HG02938 (cell line): ENCODE results near the gene SMOC1.

Experiments used
- ATAC-seq: cut with Tn5 transposase; IDR thresholded peaks from one replicate; pipeline ENCODE4 v1.9.1; 2021; ENCODE audit warnings: mild to moderate bottlenecking, moderate library complexity; ENCODE audit not compliant: unreplicated experiment

SMOC1 gene

DNA sequence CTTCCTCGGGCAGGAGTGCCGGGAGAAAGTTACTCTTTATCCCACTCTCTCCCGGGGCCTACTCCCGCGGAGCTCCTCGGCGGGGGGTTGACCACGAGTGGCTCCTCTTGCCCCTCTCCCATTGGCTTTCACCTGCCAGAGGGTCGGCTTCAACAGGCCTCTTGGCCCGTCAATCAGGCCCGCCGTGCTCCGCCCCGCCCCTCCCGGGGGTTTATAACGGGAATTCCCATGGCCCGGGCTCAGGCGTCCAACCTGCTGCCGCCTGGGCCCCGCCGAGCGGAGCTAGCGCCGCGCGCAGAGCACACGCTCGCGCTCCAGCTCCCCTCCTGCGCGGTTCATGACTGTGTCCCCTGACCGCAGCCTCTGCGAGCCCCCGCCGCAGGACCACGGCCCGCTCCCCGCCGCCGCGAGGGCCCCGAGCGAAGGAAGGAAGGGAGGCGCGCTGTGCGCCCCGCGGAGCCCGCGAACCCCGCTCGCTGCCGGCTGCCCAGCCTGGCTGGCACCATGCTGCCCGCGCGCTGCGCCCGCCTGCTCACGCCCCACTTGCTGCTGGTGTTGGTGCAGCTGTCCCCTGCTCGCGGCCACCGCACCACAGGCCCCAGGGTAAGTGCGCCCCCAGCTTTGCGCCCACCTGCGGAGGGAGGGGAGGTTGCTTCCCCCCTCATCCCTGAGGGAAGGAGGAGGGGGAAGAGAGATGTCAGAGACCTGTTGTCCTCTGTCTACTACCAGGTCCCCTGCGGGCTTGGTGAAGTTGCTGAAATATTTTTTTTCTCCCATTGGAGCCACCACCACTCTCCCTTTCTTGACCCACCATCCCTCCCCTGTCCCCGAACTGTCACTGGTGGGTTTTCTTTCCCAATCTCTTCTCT, at the start of gene SMOC1:
Gene SMOC1 (plus strand): TSS at position 242 of the 869 bp plus-strand sequence. CDS start 263 bp downstream, at position 505.
- no peak for ATAC-seq

DNA sequence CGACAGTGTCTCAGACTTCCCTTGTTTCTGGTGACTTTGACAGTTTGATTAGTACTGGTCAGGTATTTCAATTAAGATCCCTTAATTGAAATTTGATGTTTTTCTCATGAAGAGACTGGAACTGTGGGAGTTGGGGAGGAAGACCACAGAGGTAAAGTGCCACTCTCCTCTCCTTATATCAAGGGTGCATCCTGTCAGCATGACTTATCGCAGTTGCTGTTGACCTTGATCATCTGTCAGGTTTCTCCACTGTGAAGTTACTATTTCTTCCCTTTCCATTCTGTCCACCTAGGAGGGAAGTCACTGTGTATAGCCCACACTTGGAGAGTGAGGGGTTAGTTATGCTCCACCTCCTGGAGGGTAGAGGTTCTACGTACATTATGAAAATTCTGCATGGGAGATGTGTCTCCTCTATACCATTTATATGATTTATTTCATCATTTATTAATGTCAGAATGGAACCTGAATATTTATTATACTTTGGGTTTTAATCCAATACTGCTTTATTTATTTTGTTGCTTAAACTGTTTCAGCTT, 40.3 kb upstream of the SMOC1 start:
- no peak for ATAC-seq

DNA sequence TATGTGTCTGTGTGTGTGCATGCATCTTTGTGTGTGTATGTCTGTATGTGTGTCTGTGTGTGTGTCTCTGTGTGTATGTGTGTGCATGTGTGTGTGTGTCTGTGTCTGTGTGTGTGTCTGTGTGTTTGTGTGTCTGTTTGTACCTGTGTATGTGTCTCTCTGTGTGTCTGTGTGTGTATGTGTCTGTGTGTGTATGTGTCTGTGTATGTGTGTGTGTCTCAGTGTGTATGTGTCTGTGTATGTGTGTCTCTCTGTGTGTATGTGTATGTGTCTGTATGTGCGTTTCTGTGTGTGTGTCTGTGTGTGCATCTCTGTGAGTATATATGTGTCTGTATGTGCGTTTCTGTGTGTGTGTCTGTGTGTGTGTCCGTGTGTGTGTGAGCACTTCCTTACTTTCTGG, 39.6 kb upstream of the SMOC1 start:
- ATAC-seq: no peak

GRCh38 chr14:69841656-69842055, 37.6 kb upstream of the SMOC1 start:
- no peak for ATAC-seq

- ATAC-seq: no peak
These were observed 36.4 kb upstream of the SMOC1 start for GRCh38 chr14:69842686-69843420.

DNA sequence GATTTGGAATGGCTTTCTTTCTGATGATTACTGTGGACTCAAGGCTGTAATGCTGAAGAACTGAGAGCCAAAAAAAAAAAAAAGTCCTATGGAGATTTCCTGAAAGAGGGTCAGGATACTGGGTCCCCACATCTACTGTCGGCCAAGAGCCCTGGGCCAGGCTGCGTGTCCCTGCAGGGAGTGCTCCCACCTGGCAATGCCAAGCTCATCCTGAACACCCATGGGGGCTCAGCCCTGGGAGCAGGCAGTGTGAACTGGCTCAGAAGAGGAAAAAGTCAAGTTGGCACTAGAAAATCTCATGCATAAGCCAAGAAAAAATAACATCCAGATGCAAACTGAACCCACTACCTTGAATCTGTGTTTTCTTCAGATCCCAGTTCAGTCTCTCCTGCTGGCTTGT, 35.0 kb upstream of the SMOC1 start:
- no peak for ATAC-seq

DNA sequence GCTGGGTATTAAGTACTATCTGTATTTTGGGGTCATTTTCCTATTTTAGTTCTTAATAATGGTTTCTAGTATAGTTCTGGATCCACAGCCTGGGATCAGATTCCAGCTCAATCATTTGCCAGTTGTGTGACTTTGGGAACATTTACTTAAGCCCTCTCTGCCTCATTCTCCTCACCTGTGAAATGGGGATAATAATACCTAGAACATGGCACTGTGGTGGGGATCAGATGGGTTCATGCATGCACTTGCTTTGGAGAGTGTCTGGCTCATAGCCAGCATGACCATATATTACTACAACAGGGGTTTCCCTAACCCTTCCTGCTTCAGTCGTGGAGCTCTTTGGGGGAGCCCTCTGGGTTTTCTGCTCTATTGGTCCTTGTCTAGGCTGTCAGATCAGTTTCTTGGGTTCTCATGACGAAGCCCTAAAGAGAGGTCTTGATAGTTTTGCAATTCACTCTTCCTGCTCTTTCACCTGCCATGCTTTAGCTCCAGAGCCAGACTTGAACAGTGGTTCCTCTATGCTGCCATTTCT, 34.1 kb upstream of the SMOC1 start:
- ATAC-seq: no peak

- ATAC-seq: no peak
These were observed 33.4 kb upstream of the SMOC1 start for GRCh38 chr14:69845787-69846186.

DNA sequence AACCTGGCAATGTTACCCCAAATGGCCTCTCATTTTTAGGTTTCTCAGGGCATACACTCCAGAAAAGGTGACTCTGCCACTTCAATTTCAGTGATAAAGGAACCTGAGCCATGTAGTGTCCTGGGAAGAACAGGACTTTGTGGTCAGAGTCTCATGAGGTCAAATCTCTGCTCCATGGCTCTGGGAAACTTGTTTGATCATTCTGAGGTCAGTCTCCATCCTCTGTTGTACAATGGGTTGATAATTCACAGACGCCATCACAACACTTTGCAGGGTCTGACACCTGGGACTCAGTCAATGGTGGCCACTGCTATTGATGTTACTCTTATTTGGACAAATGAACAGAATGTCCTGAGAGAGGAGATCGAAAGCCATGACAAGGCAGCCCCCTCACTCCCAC, 31.1 kb upstream of the SMOC1 start:
- ATAC-seq: no peak

DNA sequence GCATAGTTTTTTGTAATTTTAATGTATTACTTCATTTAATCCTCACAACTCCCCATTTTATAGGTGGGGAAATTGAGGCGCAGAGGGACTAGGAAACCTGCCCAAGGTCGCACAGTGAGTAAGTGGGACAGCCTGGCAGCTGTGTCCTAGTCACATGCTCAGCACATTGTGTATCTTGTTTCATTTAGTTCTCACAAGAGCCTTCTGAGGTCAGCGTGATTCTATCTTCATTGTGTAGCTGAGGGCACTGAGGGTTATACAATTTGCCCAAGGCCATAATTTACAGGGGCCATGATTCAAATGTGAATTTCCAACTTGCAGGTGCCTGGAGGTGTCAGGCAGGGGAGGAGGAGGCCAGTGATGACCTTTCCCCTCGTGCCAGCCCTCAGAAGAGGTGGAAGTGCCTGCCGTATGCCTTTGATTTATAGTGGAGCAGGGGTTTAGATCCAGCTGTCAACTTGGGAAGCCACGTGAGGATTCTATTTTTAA, 30.3 kb upstream of the SMOC1 start:
- no peak for ATAC-seq

GRCh38 chr14:69850086-69850735, 29.0 kb upstream of the SMOC1 start:
- no peak for ATAC-seq

- no peak for ATAC-seq
These were observed 28.5 kb upstream of the SMOC1 start for GRCh38 chr14:69850736-69851112.

- no peak for ATAC-seq
These were observed 26.5 kb upstream of the SMOC1 start for GRCh38 chr14:69852531-69853321.

DNA sequence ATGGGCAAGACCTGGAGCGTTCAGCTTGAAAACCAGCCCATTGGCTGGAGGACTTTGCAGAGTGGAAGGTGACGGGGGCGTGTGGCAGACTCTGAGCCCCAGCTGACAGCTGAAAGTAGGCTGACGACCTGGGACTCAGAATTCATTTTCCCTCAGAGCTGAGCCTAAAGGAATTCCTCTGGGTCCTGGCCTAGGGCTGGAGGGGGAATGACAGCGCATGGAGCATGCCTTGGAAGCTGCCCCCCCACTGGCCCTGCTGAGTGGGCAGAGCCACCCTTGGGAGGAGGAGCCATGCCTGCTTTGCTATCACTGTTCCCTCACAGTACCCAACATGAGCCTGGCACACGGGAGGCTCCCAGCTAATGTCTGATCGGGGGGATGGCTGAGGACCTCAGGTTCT, 25.4 kb upstream of the SMOC1 start:
- no peak for ATAC-seq

DNA sequence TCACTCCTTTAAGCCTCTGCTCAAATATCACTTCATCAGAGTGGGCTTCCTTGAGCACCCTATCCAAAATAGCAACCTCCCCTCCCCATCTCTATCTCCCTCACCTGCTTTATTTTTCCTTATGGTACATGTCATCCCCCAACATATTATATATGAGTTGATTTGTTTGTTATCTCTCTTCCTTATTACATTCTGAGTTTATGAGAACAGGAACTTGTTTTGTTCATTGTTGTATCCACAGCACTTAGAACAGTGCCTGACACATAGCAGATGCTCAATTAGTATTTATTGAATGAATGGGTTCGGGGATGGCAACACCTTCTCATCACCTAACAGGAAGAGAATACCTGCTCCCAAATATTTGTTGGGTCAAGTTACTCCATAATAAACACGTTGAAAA, 24.6 kb upstream of the SMOC1 start:
- ATAC-seq: no peak

DNA sequence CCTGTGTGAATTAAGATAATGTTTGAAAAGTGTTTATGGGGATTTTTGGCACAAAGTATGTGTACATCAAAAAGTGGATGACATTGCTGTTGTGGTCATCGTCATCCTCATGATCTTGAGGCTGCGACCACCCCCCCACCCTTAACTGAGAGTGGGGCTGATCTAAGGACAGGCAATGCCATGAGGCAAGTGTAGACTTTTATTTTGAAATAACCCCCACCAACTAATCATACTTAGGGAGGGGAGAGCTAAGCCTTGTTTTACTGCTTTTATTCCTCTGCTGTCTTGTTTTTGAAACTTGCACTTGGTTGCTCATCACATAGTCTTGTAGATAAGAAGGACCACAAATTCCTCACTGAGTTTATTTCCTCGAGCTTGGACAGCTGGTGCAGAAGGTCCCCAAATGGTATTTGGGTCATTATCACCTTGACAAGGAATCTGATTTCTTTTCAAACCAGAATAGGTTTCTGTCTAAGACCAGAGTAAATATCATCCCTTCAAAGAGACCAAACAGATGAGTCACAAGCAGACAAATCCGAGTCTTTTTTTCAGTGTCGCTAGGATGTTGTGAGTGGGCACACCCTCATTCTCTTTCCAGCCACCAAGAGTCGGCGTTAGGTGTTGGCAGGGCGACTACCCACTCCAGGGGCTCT, 23.9 kb upstream of the SMOC1 start:
- ATAC-seq: no peak

DNA sequence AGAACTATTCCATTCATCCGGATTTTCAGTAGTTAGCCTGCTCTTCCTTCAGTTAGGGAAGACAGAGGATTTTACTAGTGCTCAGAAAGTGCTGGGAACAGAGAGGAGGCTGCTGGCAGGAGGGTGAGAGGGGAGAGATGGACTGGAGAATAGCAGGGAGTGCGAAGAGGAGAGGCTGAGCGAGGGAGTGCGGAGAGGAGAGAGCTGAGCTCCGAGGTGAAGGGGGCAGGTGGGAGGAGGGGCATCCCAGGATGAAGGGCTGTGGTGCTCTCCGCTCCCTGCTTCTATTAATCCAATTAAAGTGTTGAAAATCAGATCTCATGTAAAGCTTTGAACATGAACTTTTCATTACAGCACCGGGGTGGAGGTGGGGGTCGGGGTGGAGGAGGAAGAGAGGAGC, 20.4 kb upstream of the SMOC1 start:
- no peak for ATAC-seq

- ATAC-seq: no peak
These were observed 19.6 kb upstream of the SMOC1 start for GRCh38 chr14:69859591-69859990.

GRCh38 chr14:69860221-69860620, 19.0 kb upstream of the SMOC1 start:
- no peak for ATAC-seq
